H1 (cell line): ENCODE results near the gene LRRTM4. TPM values are rescaled to one million over a fixed set of nuclear protein-coding genes. Genes with fewer than 3 reads are reported as not detected.

Source experiments
- CTCF ChIA-PET: fragments of 300-600 bp; sonication (Branson Sonifier 250); formaldehyde crosslinking; loops from one replicate; lab custom pipeline; 2021; ENCODE audit not compliant: partially characterized antibody; lab: Charles Lee
- POLR2A ChIA-PET: fragments of 300-600 bp; sonication (Branson Sonifier 250); formaldehyde crosslinking; loops from one replicate; lab custom pipeline; 2021; ENCODE audit warnings: inconsistent platforms; ENCODE audit not compliant: partially characterized antibody; lab: Charles Lee
- DNase-seq, 2 experiments: peaks; one replicate each; pipeline versions ENCODE4 v3.0.0 to v3.0.0-alpha.2; 2010 to 2022; ENCODE audit warnings: low spot score in 2 of 2, low read depth in 1 of 2, mixed read lengths in 1 of 2
- FAIRE-seq: peaks from 2 replicates; lab custom pipeline; 2011; peaks lifted over from hg19 to GRCh38; lab: Jason Lieb, UNC
- H2AFZ ChIP-seq: 2 replicates; pipeline ENCODE4 v1.8.1; 2012; ENCODE audit warnings: low read length, inconsistent platforms
- H2AK5ac ChIP-seq: 2 replicates; pipeline ENCODE4 v1.6.1; 2013; ENCODE audit warnings: low read depth, low read length
- H2BK120ac ChIP-seq: replicated peaks from 2 replicates; pipeline ENCODE3; 2013; ENCODE audit warnings: low read depth, low read length, inconsistent platforms
- H2BK12ac ChIP-seq: 2 replicates; pipeline ENCODE4 v1.6.1; 2013; ENCODE audit warnings: low read depth, low read length
- H2BK15ac ChIP-seq: 2 replicates; pipeline ENCODE4 v1.6.1; 2013; ENCODE audit warnings: low read length
- H2BK20ac ChIP-seq: 2 replicates; pipeline ENCODE4 v1.6.1; 2013; ENCODE audit warnings: low read length
- H2BK5ac ChIP-seq: 2 replicates; pipeline ENCODE4 v1.6.1; 2013; ENCODE audit warnings: low read depth, low read length
- H3K14ac ChIP-seq: 2 replicates; pipeline ENCODE4 v1.6.1; 2013; ENCODE audit warnings: inconsistent platforms; ENCODE audit not compliant: insufficient read length
- H3K18ac ChIP-seq: 2 replicates; pipeline ENCODE4 v1.6.1; 2013; ENCODE audit warnings: low read length; ENCODE audit errors: extremely low read depth
- H3K23ac ChIP-seq: 2 replicates; pipeline ENCODE4 v1.6.1; 2013; ENCODE audit warnings: inconsistent platforms; ENCODE audit not compliant: insufficient read length
- H3K23me2 ChIP-seq: 2 replicates; pipeline ENCODE4 v1.6.1; 2013; ENCODE audit warnings: low read depth, low read length
- H3K27ac ChIP-seq: 2 replicates; pipeline ENCODE4 v1.6.1; 2011; ENCODE audit warnings: low read depth, low read length, inconsistent platforms
- H3K27me3 ChIP-seq, 4 experiments: replicated peaks in 1 of 4; 1 replicate in 1 of 4; 2 replicates in 3 of 4; pipeline versions ENCODE4 v1.6.1 to v1.8.1; 2011 to 2013; ENCODE audit warnings: low read length in 3 of 4, mild to moderate bottlenecking in 3 of 4, inconsistent platforms in 2 of 4, mixed read lengths in 2 of 4, moderate library complexity in 1 of 4; ENCODE audit not compliant: control insufficient read depth in 3 of 4, insufficient read depth in 3 of 4; ENCODE audit errors: extremely low read depth in 1 of 4
- H3K36me3 ChIP-seq, 4 experiments: 2 replicates each; pipeline versions ENCODE4 v1.6.1 to v1.8.1; 2011 to 2013; ENCODE audit warnings: mild to moderate bottlenecking in 4 of 4, low read length in 3 of 4, moderate library complexity in 2 of 4, control low read depth in 1 of 4, inconsistent platforms in 1 of 4; ENCODE audit not compliant: insufficient read depth in 4 of 4, control insufficient read depth in 2 of 4
- H3K4ac ChIP-seq: replicated peaks from 2 replicates; pipeline ENCODE3; 2013; ENCODE audit warnings: low read length, low read depth, mixed read lengths, inconsistent platforms; ENCODE audit not compliant: insufficient read length
- H3K4me1 ChIP-seq, 4 experiments: replicated peaks in 1 of 4; 1 replicate in 1 of 4; 2 replicates in 3 of 4; pipeline versions ENCODE4 v1.6.1 to v1.8.1; 2011 to 2013; ENCODE audit warnings: low read length in 3 of 4, inconsistent platforms in 2 of 4, mixed read lengths in 1 of 4; ENCODE audit not compliant: insufficient read depth in 4 of 4, control insufficient read depth in 3 of 4
- H3K4me2 ChIP-seq, 2 experiments: 2 replicates each; pipeline versions ENCODE4 v1.6.1 to v1.8.1; 2011 to 2013; ENCODE audit warnings: low read depth in 2 of 2, low read length in 2 of 2, control low read depth in 1 of 2, inconsistent platforms in 1 of 2, mild to moderate bottlenecking in 1 of 2; ENCODE audit not compliant: insufficient read depth in 1 of 2
- H3K4me3 ChIP-seq, 4 experiments: fragments of 200-600, 300-600 bp in 1 of 4; sonication (generic), shearing (Covaris generic), sonication (Bioruptor Twin) in 1 of 4; 2 replicates each; pipeline versions ENCODE4 v1.5.1 to v1.8.1; 2011 to 2016; ENCODE audit warnings: low read length in 4 of 4, low read depth in 3 of 4, control low read depth in 2 of 4, inconsistent platforms in 2 of 4, mild to moderate bottlenecking in 2 of 4, mixed read lengths in 1 of 4, moderate library complexity in 1 of 4; ENCODE audit not compliant: insufficient read depth in 2 of 4; ENCODE audit errors: extremely low read depth in 1 of 4
- H3K56ac ChIP-seq: replicated peaks from 2 replicates; pipeline ENCODE3; 2013; ENCODE audit warnings: low read depth, mild to moderate bottlenecking, mixed read lengths, low read length, inconsistent platforms; ENCODE audit not compliant: insufficient read length
- H3K79me1 ChIP-seq: 2 replicates; pipeline ENCODE4 v1.6.1; 2013; ENCODE audit warnings: low read depth, low read length, control low read depth
- H3K79me2 ChIP-seq, 2 experiments: 2 replicates each; pipeline versions ENCODE4 v1.6.1 to v1.8.1; 2012 to 2013; ENCODE audit warnings: low read length in 2 of 2, mild to moderate bottlenecking in 2 of 2, inconsistent platforms in 1 of 2; ENCODE audit not compliant: insufficient read depth in 2 of 2, control insufficient read depth in 1 of 2
- H3K9ac ChIP-seq, 4 experiments: replicated peaks in 1 of 4; 1 replicate in 1 of 4; 2 replicates in 3 of 4; pipeline versions ENCODE4 v1.6.1 to v1.8.1; 2011 to 2013; ENCODE audit warnings: low read depth in 3 of 4, low read length in 3 of 4, control low read depth in 2 of 4, mild to moderate bottlenecking in 2 of 4, moderate library complexity in 2 of 4, inconsistent platforms in 1 of 4; ENCODE audit errors: extremely low read depth in 1 of 4
- H3K9me3 ChIP-seq, 2 experiments: 2 replicates each; pipeline versions ENCODE4 v1.6.1 to v1.8.1; 2012 to 2013; ENCODE audit warnings: mild to moderate bottlenecking in 2 of 2, moderate library complexity in 2 of 2, control low read depth in 1 of 2, inconsistent platforms in 1 of 2, low read depth in 1 of 2, low read length in 1 of 2, mixed read lengths in 1 of 2; ENCODE audit not compliant: insufficient read depth in 2 of 2
- H4K20me1 ChIP-seq, 2 experiments: replicated peaks in 1 of 2; 2 replicates each; pipeline versions ENCODE3 to v1.8.1; 2011 to 2013; ENCODE audit warnings: inconsistent platforms in 2 of 2, low read length in 2 of 2, mild to moderate bottlenecking in 1 of 2; ENCODE audit not compliant: insufficient read depth in 2 of 2, control insufficient read depth in 1 of 2
- H4K5ac ChIP-seq: 2 replicates; pipeline ENCODE4 v1.6.1; 2013; ENCODE audit warnings: low read length, low read depth, mixed read lengths, inconsistent platforms; ENCODE audit not compliant: insufficient read length
- H4K8ac ChIP-seq: 2 replicates; pipeline ENCODE4 v1.8.0; 2013; ENCODE audit warnings: mild to moderate bottlenecking, moderate library complexity, low read length, inconsistent platforms; ENCODE audit not compliant: insufficient read depth; ENCODE audit errors: extremely low read depth
- H4K91ac ChIP-seq: replicated peaks from 2 replicates; pipeline ENCODE3; 2013; ENCODE audit warnings: low read length, mixed read lengths, inconsistent platforms; ENCODE audit not compliant: insufficient read length
- EZH2 ChIP-seq: fragments of 200-600 bp; sonication (generic); IDR thresholded peaks from 2 replicates; pipeline ENCODE4 v1.7.1; 2012; ENCODE audit warnings: low read depth, mild to moderate bottlenecking, moderate library complexity, low read length, inconsistent platforms; ENCODE audit not compliant: severe bottlenecking
- MAFK ChIP-seq: IDR thresholded peaks from 2 replicates; pipeline ENCODE4 v1.6.1; 2012; ENCODE audit warnings: low read depth, mild to moderate bottlenecking, improper control_type of control experiment, low read length
- RXRA ChIP-seq: IDR thresholded peaks from 2 replicates; pipeline ENCODE4 v1.6.1; 2011; ENCODE audit warnings: low read depth, mild to moderate bottlenecking, low read length, moderate library complexity; ENCODE audit not compliant: insufficient read depth
- SIN3A ChIP-seq, 2 experiments: IDR thresholded peaks in 1 of 2; conservative IDR thresholded peaks in 1 of 2; 2 replicates each; pipeline ENCODE4 v1.6.1; 2011 to 2012; ENCODE audit warnings: low read length in 2 of 2, improper control_type of control experiment in 1 of 2, low read depth in 1 of 2, mild to moderate bottlenecking in 1 of 2
- WGBS, 2 experiments: shearing (Covaris generic) in 1 of 2; methylation state at CpG; one replicate each; pipeline versions ENCODE4 v1.1.6 to v1.1.7; 2013 to 2015; ENCODE audit warnings: low lambda C conversion rate in 2 of 2, mixed read lengths in 2 of 2, inconsistent platforms in 1 of 2, low coverage in 1 of 2, missing lambda C conversion rate in 1 of 2; ENCODE audit not compliant: insufficient replicate concordance in 2 of 2, insufficient coverage in 1 of 2, insufficient read length in 1 of 2; ENCODE audit errors: extremely low coverage in 1 of 2, missing lambda C conversion rate in 1 of 2; 5-methylcytosine and 5-hydroxymethylcytosine counted together
- polyA plus RNA-seq, 7 experiments: library from polyadenylated mRNA; depleted of rRNA in 3 of 7; stranded (reverse) in 5 of 7; unstranded in 2 of 7; fragments of >200 nt in 5 of 7; fragments of 200-250 nt in 2 of 7; gene quantifications; 1 replicate in 5 of 7; 2 replicates in 1 of 7; 4 replicates in 1 of 7; pipeline versions ENCODE4 v1.2.1 to v1.2.3, GENCODE V29; 2011 to 2013; ENCODE audit warnings: missing spikeins in 2 of 7, mixed read lengths in 2 of 7
- total RNA-seq: library from RNA; stranded (reverse); fragmentation: NEBNext Ultra II Directional; extraction: Animal tissue kit (Norgen Biotek cat#: 25700); gene quantifications from 2 replicates; pipeline ENCODE4 v1.2.1, GENCODE V29; 2021

LRRTM4 gene
- total and polyA plus RNA-seq, 2 of the 8 experiments (the other 6 are each of a cell fraction or from before 2014, with no cell fraction given), result 3.6 to 9.5 TPM

DNA sequence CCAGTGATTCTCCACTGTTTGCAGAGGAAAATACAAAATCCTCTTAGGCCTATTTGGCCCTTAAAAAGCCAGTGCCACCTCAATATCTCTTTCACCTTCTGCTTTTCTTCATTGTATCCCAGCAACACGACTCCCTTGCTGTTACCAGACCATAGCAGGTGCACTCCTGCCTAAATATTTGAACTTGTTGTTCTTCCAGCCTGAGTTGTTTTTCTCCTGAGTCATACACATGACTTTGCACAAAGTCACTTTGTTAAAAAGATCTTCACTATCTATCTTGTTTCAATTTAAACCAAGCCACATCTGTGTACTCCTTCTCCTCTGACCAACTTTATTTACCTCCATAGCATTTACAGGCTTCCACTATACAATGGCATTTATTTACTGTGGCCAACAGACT lies 103.6 kb downstream of the LRRTM4 start:
- no peak for DNase-seq
- WGBS, 2 experiments, result 77% methylated on average over 1 of the region's 1 CpG; no CpG with 5 or more reads in 1 of the 2 experiments
- no peak overlapping the region for H4K8ac ChIP-seq
- H3K79me1 ChIP-seq, result no peaks in the 10 kb centered on the region
- H3K56ac ChIP-seq, result no peak overlapping the region
- no peak overlapping the region for H3K14ac ChIP-seq
- H2AFZ ChIP-seq, result no peak overlapping the region
- no peak overlapping the region for H2BK5ac ChIP-seq
- no peak overlapping the region for H2BK120ac ChIP-seq
- H2BK12ac ChIP-seq, result no peak overlapping the region
- H3K23me2 ChIP-seq, result no peaks in the 10 kb centered on the region
- no peak overlapping the region for H4K91ac ChIP-seq
- ChIA-PET POLR2A (no interaction called here), CTCF (no interaction called here)
- no peaks in the 10 kb centered on the region for H3K27me3 ChIP-seq
- H3K4me2 ChIP-seq, result no peak overlapping the region
- H2AK5ac ChIP-seq, result no peak overlapping the region
- no peak overlapping the region for H4K5ac ChIP-seq
- FAIRE-seq, result no peak
- H3K4ac ChIP-seq, result no peak overlapping the region
- H3K36me3 ChIP-seq, result no peaks in the 10 kb centered on the region
- no peak overlapping the region for H3K18ac ChIP-seq
- no peak overlapping the region for H2BK15ac ChIP-seq
- no peak overlapping the region for H3K9ac ChIP-seq
- H3K79me2 ChIP-seq, result no peaks in the 10 kb centered on the region
- no peak overlapping the region for H3K4me3 ChIP-seq
- peaks cover 0 to 2% of the 10 kb centered on the region in 2 experiments for H4K20me1 ChIP-seq
- H3K9me3 ChIP-seq, result no peaks in the 10 kb centered on the region
- no peak overlapping the region for H3K23ac ChIP-seq
- no peak overlapping the region for H3K27ac ChIP-seq
- 0 out of 7 replicates have a peak, but pooled peaks cover 0 to 2% (median 0%) of the 10 kb centered on the region in 4 experiments for H3K4me1 ChIP-seq
- no peak overlapping the region for H2BK20ac ChIP-seq
- TF ChIP-seq EZH2 (no peak), RXRA (no peak), MAFK (0 out of 2 replicates have a peak, but pooled peaks have one; percentile 15), SIN3A (conservative IDR thresholded peaks at IDR 0.05 in 1 of 2, IDR thresholded peaks at IDR 0.05 in 1 of 2; ENCODE audit: low read depth in 1 of 2, low read length in 2 of 2) (no peak)
